Brain microvascular endothelial cell (primary cell): ENCODE measurements around the gene MYOZ3.

Experiments
- DNase-seq: peaks from one replicate; pipeline ENCODE4 v3.0.0-alpha.2; 2020
- H3K27ac ChIP-seq: fragments of 250-450 bp; sonication (Bioruptor Pico); 2 replicates; pipeline ENCODE4 v1.5.1; 2020; ENCODE audit warnings: mild to moderate bottlenecking, moderate library complexity
- H3K27me3 ChIP-seq: fragments of 250-450 bp; sonication (Bioruptor Pico); replicated peaks from 2 replicates; pipeline ENCODE4 v1.5.1; 2020; ENCODE audit warnings: mild to moderate bottlenecking
- H3K36me3 ChIP-seq: fragments of 250-450 bp; sonication (Bioruptor Pico); replicated peaks from 2 replicates; pipeline ENCODE4 v1.5.1; 2020; ENCODE audit warnings: mild to moderate bottlenecking
- H3K4me3 ChIP-seq: 2 replicates; pipeline ENCODE4 v1.5.1; 2011; ENCODE audit warnings: low read depth, mild to moderate bottlenecking, control low read depth, low read length, moderate library complexity
- in situ Hi-C: cut with HindIII; loops from 2 replicates; pipeline ENCODE4 v1.10.0; 2017; ENCODE audit warnings: low sequenced_read_pairs, low pct_ligation_motif_present
- TF ChIP-seq, protein P1 (sequence below): IDR thresholded peaks from 2 replicates; pipeline ENCODE4 v1.5.1; 2011; ENCODE audit warnings: low read depth, mild to moderate bottlenecking, moderate library complexity, low read length, control low read depth, inconsistent platforms; ENCODE audit errors: missing control alignments

The MYOZ3 gene

DNA sequence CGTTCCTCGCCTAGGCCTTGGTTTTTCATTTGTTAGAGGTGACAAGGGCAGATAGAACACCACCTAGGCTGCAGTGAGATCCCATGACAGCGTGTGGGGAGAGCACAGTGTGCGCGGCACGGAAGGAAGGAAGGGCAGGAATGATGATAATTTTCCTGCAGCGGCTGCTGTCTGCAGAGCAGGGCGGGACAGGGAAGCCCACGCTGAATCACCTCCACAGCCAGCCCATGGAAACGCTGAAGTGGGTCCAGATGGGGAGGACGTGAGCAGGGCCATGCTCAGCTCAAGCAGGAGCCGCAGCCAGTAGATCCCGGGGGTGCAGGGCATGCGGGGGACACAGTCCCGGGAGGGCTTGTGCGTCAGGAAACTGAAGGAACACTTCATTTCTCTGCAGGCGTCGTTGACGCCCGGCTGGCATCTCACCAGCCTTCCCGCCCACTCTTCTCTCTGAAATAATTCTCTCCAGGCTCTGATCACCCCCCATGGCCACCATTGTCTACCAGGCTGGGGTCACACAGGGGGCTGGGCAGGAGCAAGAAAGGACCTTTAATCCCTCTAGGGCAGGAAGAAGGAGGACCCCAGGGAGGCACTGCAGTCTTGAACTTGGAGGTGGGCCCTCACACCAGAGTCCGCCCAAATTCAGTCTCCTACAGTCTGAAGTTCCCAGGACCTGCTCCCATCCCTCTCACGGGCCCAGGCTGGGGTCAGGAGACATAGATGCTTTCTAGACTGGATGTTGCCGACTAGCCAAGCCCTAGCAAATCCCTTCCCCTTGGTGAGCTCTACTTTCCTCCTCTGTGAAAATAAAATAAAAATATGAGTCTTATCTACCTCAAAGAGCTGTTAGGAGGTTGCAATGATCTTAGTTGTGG is 41.5 kb upstream of the MYOZ3 start:
- TF ChIP-seq, protein P1, sequence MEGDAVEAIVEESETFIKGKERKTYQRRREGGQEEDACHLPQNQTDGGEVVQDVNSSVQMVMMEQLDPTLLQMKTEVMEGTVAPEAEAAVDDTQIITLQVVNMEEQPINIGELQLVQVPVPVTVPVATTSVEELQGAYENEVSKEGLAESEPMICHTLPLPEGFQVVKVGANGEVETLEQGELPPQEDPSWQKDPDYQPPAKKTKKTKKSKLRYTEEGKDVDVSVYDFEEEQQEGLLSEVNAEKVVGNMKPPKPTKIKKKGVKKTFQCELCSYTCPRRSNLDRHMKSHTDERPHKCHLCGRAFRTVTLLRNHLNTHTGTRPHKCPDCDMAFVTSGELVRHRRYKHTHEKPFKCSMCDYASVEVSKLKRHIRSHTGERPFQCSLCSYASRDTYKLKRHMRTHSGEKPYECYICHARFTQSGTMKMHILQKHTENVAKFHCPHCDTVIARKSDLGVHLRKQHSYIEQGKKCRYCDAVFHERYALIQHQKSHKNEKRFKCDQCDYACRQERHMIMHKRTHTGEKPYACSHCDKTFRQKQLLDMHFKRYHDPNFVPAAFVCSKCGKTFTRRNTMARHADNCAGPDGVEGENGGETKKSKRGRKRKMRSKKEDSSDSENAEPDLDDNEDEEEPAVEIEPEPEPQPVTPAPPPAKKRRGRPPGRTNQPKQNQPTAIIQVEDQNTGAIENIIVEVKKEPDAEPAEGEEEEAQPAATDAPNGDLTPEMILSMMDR, result no peak
- Histone ChIP-seq H3K36me3 (no peaks in the 10 kb centered on the region), H3K4me3 (no peak overlapping the region), H3K27me3 (no peaks in the 10 kb centered on the region), H3K27ac (no peak overlapping the region)
- no peak for DNase-seq
- in situ Hi-C loops, result no loop called here

DNA sequence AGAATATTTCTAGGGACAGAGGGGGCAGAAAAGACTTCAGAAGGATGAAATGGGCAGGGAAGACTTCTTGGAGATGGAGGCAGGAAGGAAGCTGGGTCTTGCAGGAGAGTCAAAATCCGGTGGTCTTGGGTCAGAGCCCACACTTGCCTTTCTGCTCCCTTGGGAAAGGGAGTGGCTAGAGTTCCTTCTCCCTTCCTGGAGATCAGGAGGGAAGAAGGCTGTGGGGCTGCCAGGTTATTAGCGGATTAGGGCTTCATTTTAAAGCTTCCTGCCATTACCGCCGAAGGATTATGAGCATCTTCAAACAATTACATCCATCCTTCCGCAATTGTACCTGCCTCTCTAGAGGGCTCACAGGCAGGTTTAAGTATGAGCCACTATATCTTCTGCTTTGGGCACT is 39.8 kb upstream of the MYOZ3 start:
- H3K27me3 ChIP-seq, result no peaks in the 10 kb centered on the region
- in situ Hi-C loops, result no loop called here
- no peak overlapping the region for H3K27ac ChIP-seq
- TF ChIP-seq, protein P1, result no peak
- DNase-seq, result no peak
- H3K36me3 ChIP-seq, result no peaks in the 10 kb centered on the region
- no peak overlapping the region for H3K4me3 ChIP-seq

DNA sequence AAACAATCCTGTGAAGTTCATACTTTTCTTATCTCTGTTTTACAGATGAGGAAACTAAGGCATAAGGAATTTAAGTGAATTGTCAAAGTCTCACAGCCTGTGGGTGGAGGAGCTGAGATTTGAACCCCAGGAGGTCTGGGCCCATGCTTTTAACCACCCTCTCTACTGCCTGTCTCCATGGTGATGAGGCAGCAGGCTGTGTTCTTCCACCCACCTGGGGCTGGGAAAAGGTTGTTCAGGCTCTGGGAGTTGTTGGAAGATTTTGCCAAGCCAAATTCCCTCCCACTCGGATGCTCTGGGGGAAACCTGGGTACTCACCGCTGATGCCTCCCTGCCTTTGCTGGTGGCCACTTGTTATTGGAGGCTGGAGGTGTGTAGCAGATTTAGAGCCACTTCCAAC is 38.9 kb upstream of the MYOZ3 start:
- TF ChIP-seq, protein P1, result no peak
- no peak overlapping the region for H3K4me3 ChIP-seq
- peak; percentile 55 for DNase-seq
- in situ Hi-C loops, result no loop called here
- no peak overlapping the region for H3K27ac ChIP-seq
- H3K36me3 ChIP-seq, result no peaks in the 10 kb centered on the region
- H3K27me3 ChIP-seq, result no peaks in the 10 kb centered on the region

DNA sequence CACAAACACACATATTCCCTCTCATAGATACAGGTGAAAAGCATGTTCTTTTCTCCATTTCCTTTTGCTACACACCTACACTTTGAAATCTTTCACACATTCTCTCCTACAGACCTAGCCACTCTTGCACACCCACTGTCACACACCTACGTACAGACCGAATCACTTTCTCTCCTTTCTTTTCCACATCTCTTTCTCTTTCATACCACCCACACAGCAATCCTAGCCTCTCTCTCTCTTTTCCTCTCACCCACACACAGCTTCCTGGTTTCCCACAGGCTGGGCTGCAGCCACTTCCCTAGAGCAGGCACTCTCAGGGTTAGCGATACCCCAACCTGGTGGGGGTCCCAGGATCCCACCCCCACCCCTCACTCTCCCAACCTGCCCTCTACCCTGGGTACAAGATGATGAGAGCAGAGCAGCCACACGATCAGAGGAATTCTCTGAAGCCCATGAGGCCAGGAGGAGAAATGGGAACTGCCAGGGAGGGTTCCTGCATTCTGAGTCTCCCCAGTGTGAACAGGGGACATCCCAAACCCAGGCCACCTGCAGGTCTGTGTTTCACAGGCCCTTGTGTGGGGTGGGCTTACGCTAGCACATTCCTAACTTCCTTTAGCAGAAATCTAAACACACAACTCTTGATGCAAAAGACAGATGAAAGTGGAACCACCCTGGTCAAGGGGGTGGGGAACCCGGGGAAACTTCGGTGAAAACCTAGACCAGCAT is 37.7 kb upstream of the MYOZ3 start:
- Histone ChIP-seq H3K27ac (no peak overlapping the region), H3K36me3 (no peaks in the 10 kb centered on the region), H3K27me3 (no peaks in the 10 kb centered on the region), H3K4me3 (no peak overlapping the region)
- TF ChIP-seq, protein P1, result no peak
- no peak for DNase-seq
- in situ Hi-C loops, result no loop called here

DNA sequence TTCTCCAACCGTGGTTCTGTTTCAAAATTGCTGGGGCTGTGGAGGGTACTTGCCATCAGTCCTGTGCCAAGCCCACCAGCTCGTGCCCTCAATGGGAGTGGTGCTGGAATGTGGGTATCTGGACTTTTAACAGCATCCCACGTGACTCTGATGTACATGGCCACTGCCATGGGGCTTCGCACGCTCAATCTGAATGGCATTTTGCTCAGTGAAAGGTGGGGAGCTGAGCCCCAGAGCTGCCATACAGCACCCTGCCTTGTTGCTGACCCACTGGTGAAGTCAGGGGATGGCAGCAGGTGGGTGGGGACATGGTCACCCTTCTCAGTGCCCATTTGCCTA is 37.2 kb upstream of the MYOZ3 start:
- no peak overlapping the region for H3K4me3 ChIP-seq
- TF ChIP-seq, protein P1, result no peak
- in situ Hi-C loops, result no loop called here
- H3K27me3 ChIP-seq, result no peaks in the 10 kb centered on the region
- H3K27ac ChIP-seq, result no peak overlapping the region
- no peak for DNase-seq
- no peaks in the 10 kb centered on the region for H3K36me3 ChIP-seq
